ENCODE measurements around the gene RPS19.

- TF ChIP-seq POLR2A (IDR thresholded peaks at IDR 0.05; ENCODE audit: low read depth, low read length) (no peak), POLR2AphosphoS5 (IDR thresholded peaks at IDR 0.05; ENCODE audit: low read depth, low read length) (no peak), TAF1 (IDR thresholded peaks at IDR 0.05; ENCODE audit: low read depth, low read length) (no peak), SPI1 (IDR thresholded peaks at IDR 0.05; ENCODE audit: low read depth, low read length) (no peak), POU2F2 (IDR thresholded peaks at IDR 0.05; ENCODE audit: low read depth, low read length) (no peak), PAX5 (IDR thresholded peaks at IDR 0.05; ENCODE audit: insufficient read depth, low read length, severe bottlenecking) (no peak)
These were observed 28.9 kb downstream of the RPS19 start for GRCh38 chr19:41888926-41889325.

All from GM12891 (cell line).